OCI-LY7 (cell line): ENCODE data around the gene L3MBTL1. TPM values are rescaled to one million over a fixed set of nuclear protein-coding genes. Genes with fewer than 3 reads are reported as not detected.

ENCODE experiments used
- BruUV-seq: library from RNA; stranded (reverse); fragments of 400-500 nt; replicated peaks from 2 replicates; lab custom pipeline; 2021; lab: Mats Ljungman, UMichigan
- CTCF ChIA-PET: fragments of 300-600 bp; sonication (Branson Sonifier 250); formaldehyde crosslinking; loops from one replicate; lab custom pipeline; 2022; ENCODE audit warnings: antibody characterized with exemption; ENCODE audit not compliant: unreplicated experiment; lab: Charles Lee
- POLR2A ChIA-PET: fragments of 300-600 bp; sonication (Branson Sonifier 250); formaldehyde crosslinking; loops from one replicate; lab custom pipeline; 2022; ENCODE audit warnings: antibody characterized with exemption; lab: Charles Lee
- DNase-seq: peaks from one replicate; pipeline ENCODE4 v3.0.0-alpha.2; 2015; ENCODE audit warnings: low spot score
- H2AFZ ChIP-seq: fragments of 200-600 bp; sonication (generic), shearing (Covaris generic); 2 replicates; pipeline ENCODE4 v1.6.1; 2014; ENCODE audit warnings: mild to moderate bottlenecking, antibody characterized with exemption, low read length, moderate library complexity
- H3K27ac ChIP-seq: fragments of 200-600 bp; sonication (generic); 2 replicates; pipeline ENCODE4 v1.5.1; 2014; ENCODE audit warnings: mixed run types, low read depth, mild to moderate bottlenecking, moderate library complexity, low read length, inconsistent platforms; ENCODE audit not compliant: poor library complexity, severe bottlenecking
- H3K36me3 ChIP-seq: fragments of 200-600 bp; sonication (generic); 2 replicates; pipeline ENCODE4 v1.6.1; 2014; ENCODE audit warnings: mild to moderate bottlenecking, antibody characterized with exemption, low read length, moderate library complexity, mixed read lengths; ENCODE audit not compliant: insufficient read depth
- H3K4me1 ChIP-seq: fragments of 200-600 bp; sonication (generic); 2 replicates; pipeline ENCODE4 v1.5.1; 2014; ENCODE audit warnings: mild to moderate bottlenecking, low read length; ENCODE audit not compliant: insufficient read depth, poor library complexity, severe bottlenecking
- H3K4me2 ChIP-seq: fragments of 200-600 bp; sonication (generic); 2 replicates; pipeline ENCODE4 v1.6.1; 2014; ENCODE audit warnings: mild to moderate bottlenecking, low read length
- H3K4me3 ChIP-seq: fragments of 200-600 bp; sonication (generic); 2 replicates; pipeline ENCODE4 v1.5.1; 2014; ENCODE audit warnings: mild to moderate bottlenecking, low read depth, low read length; ENCODE audit not compliant: poor library complexity, severe bottlenecking
- H3K79me2 ChIP-seq: fragments of 200-600 bp; sonication (generic); 2 replicates; pipeline ENCODE4 v1.6.1; 2016; ENCODE audit warnings: low read depth, mild to moderate bottlenecking, low read length, moderate library complexity, mixed read lengths; ENCODE audit not compliant: insufficient read depth
- H3K9me2 ChIP-seq: fragments of 200-600 bp; sonication (generic); 2 replicates; pipeline ENCODE4 v1.6.1; 2016; ENCODE audit warnings: mild to moderate bottlenecking, low read length, mixed read lengths; ENCODE audit not compliant: insufficient read depth
- H3K9me3 ChIP-seq: fragments of 200-600 bp; sonication (generic); 2 replicates; pipeline ENCODE4 v1.6.1; 2014; ENCODE audit warnings: mild to moderate bottlenecking, mixed run types, low read length, mixed read lengths
- H4K20me1 ChIP-seq: fragments of 200-600 bp; sonication (generic); 2 replicates; pipeline ENCODE4 v1.6.1; 2014; ENCODE audit warnings: mild to moderate bottlenecking, antibody characterized with exemption, low read length, moderate library complexity, mixed read lengths; ENCODE audit not compliant: insufficient read depth
- CTCF ChIP-seq: fragments of 200-600 bp; sonication (generic); conservative IDR thresholded peaks from 2 replicates; pipeline ENCODE4 v1.5.1; 2014; ENCODE audit warnings: mild to moderate bottlenecking, antibody characterized with exemption, low read length, moderate library complexity, mixed read lengths
- EZH2phosphoT487 ChIP-seq: fragments of 200-600 bp; sonication (generic); IDR thresholded peaks from 2 replicates; pipeline ENCODE4 v1.6.1; 2018; ENCODE audit warnings: low read depth, borderline replicate concordance, mild to moderate bottlenecking, mixed run types, antibody characterized with exemption, low read length, moderate library complexity, mixed read lengths
- intact Hi-C: fragments of 100-400 bp; cut with micrococcal nuclease; formaldehyde crosslinking; loops from one replicate; pipeline ENCODE4 v1.10.0; 2022; ENCODE audit not compliant: unreplicated experiment
- total RNA-seq, 2 experiments: library from RNA; depleted of rRNA in 1 of 2; stranded (reverse); fragments of >200 nt in 1 of 2; shearing (Covaris generic) in 1 of 2; gene quantifications; 2 replicates each; pipeline ENCODE4 v1.2.3, GENCODE V29; 2014 to 2022

L3MBTL1 gene
- total RNA-seq, 2 experiments from 2014 or later, result 22.4 to 27.8 TPM

- H3K9me3 ChIP-seq, result no peaks in the 10 kb centered on the region
- no peak overlapping the region for H3K4me3 ChIP-seq
- no peak overlapping the region for H3K27ac ChIP-seq
- no peaks in the 10 kb centered on the region for H4K20me1 ChIP-seq
- no TSS peak for BruUV-seq
- no peaks in the 10 kb centered on the region for H3K4me1 ChIP-seq
- intact Hi-C loops, result loop anchor here (10.0 kb wide), 1 partner anchor 126 kb away; no protein-coding TSS in a partner anchor
- DNase-seq, result no peak
- no peak overlapping the region for H3K4me2 ChIP-seq
- ChIA-PET CTCF (interaction anchor here (0.6 kb wide), 1 partner anchor 355 kb away, joined by 3 read pairs; no protein-coding TSS in a partner anchor), POLR2A (interaction anchor here (1.1 to 1.7 kb wide), 2 partner anchors 8 to 15 kb away, joined by 3 to 4 read pairs; no protein-coding TSS in a partner anchor)
- no peaks in the 10 kb centered on the region for H3K79me2 ChIP-seq
- no peaks in the 10 kb centered on the region for H3K9me2 ChIP-seq
- TF ChIP-seq EZH2phosphoT487, result no peak
- no peak for TF ChIP-seq CTCF
- H2AFZ ChIP-seq, result no peak overlapping the region
- H3K36me3 ChIP-seq, result no peaks in the 10 kb centered on the region
These were observed 61.2 kb downstream of the L3MBTL1 start for GRCh38 chr20:43568706-43569105.

GRCh38 chr20:43569282-43569681, 61.8 kb downstream of the L3MBTL1 start:
- ChIA-PET POLR2A (interaction anchor here (0.6 to 1.7 kb wide), 4 partner anchors 8 to 94 kb away, joined by 3 to 5 read pairs (median 4); no protein-coding TSS in a partner anchor), CTCF (interaction anchor here (0.6 to 0.7 kb wide), 2 partner anchors 123 to 356 kb away, joined by 3 to 4 read pairs; no protein-coding TSS in a partner anchor)
- no peaks in the 10 kb centered on the region for H3K79me2 ChIP-seq

More at GRCh38 chr20:43569282-43569681, 61.8 kb downstream of the L3MBTL1 start:
- H4K20me1 ChIP-seq, result no peaks in the 10 kb centered on the region
- H3K36me3 ChIP-seq, result no peaks in the 10 kb centered on the region
- H3K9me2 ChIP-seq, result no peaks in the 10 kb centered on the region
- H3K4me1 ChIP-seq, result no peaks in the 10 kb centered on the region
- TF ChIP-seq EZH2phosphoT487 (no peak), CTCF (no peak)
- no TSS peak for BruUV-seq
- H3K4me3 ChIP-seq, result no peak overlapping the region
- no peak overlapping the region for H3K4me2 ChIP-seq
- H3K27ac ChIP-seq, result no peak overlapping the region
- H3K9me3 ChIP-seq, result no peaks in the 10 kb centered on the region
- DNase-seq, result no peak
- H2AFZ ChIP-seq, result no peak overlapping the region
- intact Hi-C loops, result loop anchor here (10.0 kb wide), 1 partner anchor 126 kb away; no protein-coding TSS in a partner anchor
